ENCODE results near the gene GNB3.
A peak's percentile ranks its signal among the peaks of the same experiment; 100 is the strongest.
"Not testable (repeated sequence)": the region's sequence is repeated elsewhere in the genome, so short reads cannot be mapped to it uniquely, and the experiment has no call there.

GNB3 gene

GRCh38 chr12:6866920-6867412, 26.2 kb downstream of the GNB3 start:
- peak overlapping the region; percentile 74 for H3K4me2 ChIP-seq (ENCODE audit: low read length)
- peaks cover 10% of the 10 kb centered on the region for H3K36me3 ChIP-seq (ENCODE audit: control insufficient read depth, insufficient read depth, low read length)
- no peak overlapping the region for H4K8ac ChIP-seq (ENCODE audit: low read depth, low read length)
- H2BK5ac ChIP-seq (ENCODE audit: low read length) = no peak overlapping the region
- peak overlapping the region; percentile 90 for H3K56ac ChIP-seq (ENCODE audit: low read length)
- H3K4me1 ChIP-seq (ENCODE audit: control insufficient read depth, low read depth, low read length) = peaks cover 5% of the 10 kb centered on the region
- H2BK15ac ChIP-seq (replicated peaks; ENCODE audit: low read depth) = no peak overlapping the region
- H4K5ac ChIP-seq (ENCODE audit: low read length) = no peak overlapping the region
- H3K18ac ChIP-seq (ENCODE audit: low read length) = peak overlapping the region; percentile 41
- no peak overlapping the region for H3K27ac ChIP-seq (ENCODE audit: low read depth, low read length)
- no peak for DNase-seq
- peaks cover 17% of the 10 kb centered on the region for H3K79me2 ChIP-seq (ENCODE audit: control insufficient read depth, insufficient read depth, low read length)
- H3K4ac ChIP-seq (ENCODE audit: low read depth, low read length) = peak overlapping the region; percentile 39
- H3K79me1 ChIP-seq (ENCODE audit: low read length) = peaks cover 15% of the 10 kb centered on the region
- WGBS (ENCODE audit: extremely low coverage, insufficient coverage, low lambda C conversion rate) = no CpG with 5 or more reads among the region's 33 CpGs
- no peak overlapping the region for H2BK120ac ChIP-seq (ENCODE audit: low read depth, low read length)
- H3K9ac ChIP-seq (ENCODE audit: low read length) = peak overlapping the region; percentile 79
- H3K4me3 ChIP-seq (ENCODE audit: low read length) = peak overlapping the region; percentile 46
- no peaks in the 10 kb centered on the region for H3K27me3 ChIP-seq (ENCODE audit: insufficient read depth, low read length, poor library complexity)
- H3K23ac ChIP-seq (ENCODE audit: low read length) = peak overlapping the region; percentile 48
- no peak overlapping the region for H2AK5ac ChIP-seq (ENCODE audit: low read length)

- Histone ChIP-seq H3K23ac (ENCODE audit: low read length) (peak within 1 kb of the TSS; percentile 91), H3K4me2 (ENCODE audit: low read length) (peak within 1 kb of the TSS; percentile 99), H3K4me1 (ENCODE audit: control insufficient read depth, low read depth, low read length) (peaks cover 5% of the 10 kb centered on the region), H4K5ac (ENCODE audit: low read length) (no peak within 1 kb of the TSS), H3K9ac (ENCODE audit: low read length) (peak within 1 kb of the TSS; percentile 100), H2AK5ac (ENCODE audit: low read length) (peak within 1 kb of the TSS; percentile 55), H3K27ac (ENCODE audit: low read depth, low read length) (peak within 1 kb of the TSS; percentile 82), H3K79me2 (ENCODE audit: control insufficient read depth, insufficient read depth, low read length) (peaks cover 17% of the 10 kb centered on the region), H4K8ac (ENCODE audit: low read depth, low read length) (peak within 1 kb of the TSS; percentile 7), H3K36me3 (ENCODE audit: control insufficient read depth, insufficient read depth, low read length) (peaks cover 10% of the 10 kb centered on the region), H2BK120ac (ENCODE audit: low read depth, low read length) (no peak within 1 kb of the TSS), H3K27me3 (ENCODE audit: insufficient read depth, low read length, poor library complexity) (no peaks in the 10 kb centered on the region), H3K18ac (ENCODE audit: low read length) (peak within 1 kb of the TSS; percentile 91), H3K56ac (ENCODE audit: low read length) (peak within 1 kb of the TSS; percentile 97), H3K4ac (ENCODE audit: low read depth, low read length) (peak within 1 kb of the TSS; percentile 83), H3K4me3 (ENCODE audit: low read length) (peak within 1 kb of the TSS; percentile 93), H2BK5ac (ENCODE audit: low read length) (peak within 1 kb of the TSS; percentile 81), H3K79me1 (ENCODE audit: low read length) (peaks cover 15% of the 10 kb centered on the region), H2BK15ac (replicated peaks; ENCODE audit: low read depth) (no peak within 1 kb of the TSS)
- no CpG with 5 or more reads among the region's 86 CpGs for WGBS (ENCODE audit: extremely low coverage, insufficient coverage, low lambda C conversion rate)
- DNase-seq = peak; percentile 80
These were observed 26.9 kb downstream of the GNB3 start, which contains the start of gene TPI1 for GRCh38 chr12:6867413-6868210. TSS of gene TPI1 (plus strand) at chr12:6867531. CDS start at chr12:6867567, 36 bp downstream.

- H2BK15ac ChIP-seq (replicated peaks; ENCODE audit: low read depth) = no peak overlapping the region
- H3K4me2 ChIP-seq (ENCODE audit: low read length) = peak overlapping the region; percentile 99
- peak overlapping the region; percentile 97 for H3K56ac ChIP-seq (ENCODE audit: low read length)
- H3K23ac ChIP-seq (ENCODE audit: low read length) = peak overlapping the region; percentile 91
- H3K79me1 ChIP-seq (ENCODE audit: low read length) = peaks cover 15% of the 10 kb centered on the region
- peaks cover 7% of the 10 kb centered on the region for H3K36me3 ChIP-seq (ENCODE audit: control insufficient read depth, insufficient read depth, low read length)
- H3K4me3 ChIP-seq (ENCODE audit: low read length) = peak overlapping the region; percentile 93
- no peak overlapping the region for H4K5ac ChIP-seq (ENCODE audit: low read length)
- peaks cover 5% of the 10 kb centered on the region for H3K4me1 ChIP-seq (ENCODE audit: control insufficient read depth, low read depth, low read length)
- H3K9ac ChIP-seq (ENCODE audit: low read length) = peak overlapping the region; percentile 100
- H2AK5ac ChIP-seq (ENCODE audit: low read length) = no peak overlapping the region
- H3K4ac ChIP-seq (ENCODE audit: low read depth, low read length) = no peak overlapping the region
- peaks cover 19% of the 10 kb centered on the region for H3K79me2 ChIP-seq (ENCODE audit: control insufficient read depth, insufficient read depth, low read length)
- H2BK5ac ChIP-seq (ENCODE audit: low read length) = no peak overlapping the region
- peak; percentile 53 for DNase-seq
- peak overlapping the region; percentile 82 for H3K27ac ChIP-seq (ENCODE audit: low read depth, low read length)
- no peak overlapping the region for H4K8ac ChIP-seq (ENCODE audit: low read depth, low read length)
- H2BK120ac ChIP-seq (ENCODE audit: low read depth, low read length) = no peak overlapping the region
- H3K27me3 ChIP-seq (ENCODE audit: insufficient read depth, low read length, poor library complexity) = no peaks in the 10 kb centered on the region
- no CpG with 5 or more reads among the region's 22 CpGs for WGBS (ENCODE audit: extremely low coverage, insufficient coverage, low lambda C conversion rate)
- H3K18ac ChIP-seq (ENCODE audit: low read length) = no peak overlapping the region
These were observed 27.7 kb downstream of the GNB3 start for GRCh38 chr12:6868211-6869048.

- no peak overlapping the region for H3K23ac ChIP-seq (ENCODE audit: low read length)
- peaks cover 19% of the 10 kb centered on the region for H3K79me2 ChIP-seq (ENCODE audit: control insufficient read depth, insufficient read depth, low read length)
- H3K4me3 ChIP-seq (ENCODE audit: low read length) = peak overlapping the region; percentile 93
- no peak overlapping the region for H2BK120ac ChIP-seq (ENCODE audit: low read depth, low read length)
- no peaks in the 10 kb centered on the region for H3K27me3 ChIP-seq (ENCODE audit: insufficient read depth, low read length, poor library complexity)
- peak overlapping the region; percentile 100 for H3K9ac ChIP-seq (ENCODE audit: low read length)
- peaks cover 6% of the 10 kb centered on the region for H3K36me3 ChIP-seq (ENCODE audit: control insufficient read depth, insufficient read depth, low read length)
- H3K79me1 ChIP-seq (ENCODE audit: low read length) = peaks cover 15% of the 10 kb centered on the region
- H3K56ac ChIP-seq (ENCODE audit: low read length) = peak overlapping the region; percentile 97
- peak; percentile 97 for DNase-seq
- peak overlapping the region; percentile 99 for H3K4me2 ChIP-seq (ENCODE audit: low read length)
- peaks cover 5% of the 10 kb centered on the region for H3K4me1 ChIP-seq (ENCODE audit: control insufficient read depth, low read depth, low read length)
- H4K8ac ChIP-seq (ENCODE audit: low read depth, low read length) = no peak overlapping the region
- no peak overlapping the region for H2AK5ac ChIP-seq (ENCODE audit: low read length)
- no CpG with 5 or more reads among the region's 12 CpGs for WGBS (ENCODE audit: extremely low coverage, insufficient coverage, low lambda C conversion rate)
- H2BK15ac ChIP-seq (replicated peaks; ENCODE audit: low read depth) = no peak overlapping the region
- no peak overlapping the region for H3K4ac ChIP-seq (ENCODE audit: low read depth, low read length)
- no peak overlapping the region for H4K5ac ChIP-seq (ENCODE audit: low read length)
- H2BK5ac ChIP-seq (ENCODE audit: low read length) = no peak overlapping the region
- no peak overlapping the region for H3K27ac ChIP-seq (ENCODE audit: low read depth, low read length)
- H3K18ac ChIP-seq (ENCODE audit: low read length) = no peak overlapping the region
These were observed 28.6 kb downstream of the GNB3 start for GRCh38 chr12:6869049-6870021.

GRCh38 chr12:6870304-6870703, 29.6 kb downstream of the GNB3 start:
- not testable (repeated sequence) for H3K18ac ChIP-seq (ENCODE audit: low read length); H3K4ac ChIP-seq (ENCODE audit: low read depth, low read length); H3K4me1 ChIP-seq (ENCODE audit: control insufficient read depth, low read depth, low read length); H2BK120ac ChIP-seq (ENCODE audit: low read depth, low read length); H2AK5ac ChIP-seq (ENCODE audit: low read length); H3K36me3 ChIP-seq (ENCODE audit: control insufficient read depth, insufficient read depth, low read length); H4K5ac ChIP-seq (ENCODE audit: low read length); H3K4me3 ChIP-seq (ENCODE audit: low read length); H3K56ac ChIP-seq (ENCODE audit: low read length); H2BK15ac ChIP-seq (replicated peaks; ENCODE audit: low read depth); H2BK5ac ChIP-seq (ENCODE audit: low read length); H3K4me2 ChIP-seq (ENCODE audit: low read length); H3K9ac ChIP-seq (ENCODE audit: low read length); H4K8ac ChIP-seq (ENCODE audit: low read depth, low read length); DNase-seq; H3K27ac ChIP-seq (ENCODE audit: low read depth, low read length); H3K23ac ChIP-seq (ENCODE audit: low read length); H3K27me3 ChIP-seq (ENCODE audit: insufficient read depth, low read length, poor library complexity)
- H3K79me1 ChIP-seq (ENCODE audit: low read length) = peaks cover 16% of the 10 kb centered on the region
- no CpG with 5 or more reads among the region's 4 CpGs for WGBS (ENCODE audit: extremely low coverage, insufficient coverage, low lambda C conversion rate)
- peaks cover 19% of the 10 kb centered on the region for H3K79me2 ChIP-seq (ENCODE audit: control insufficient read depth, insufficient read depth, low read length)

All from mesendoderm (in vitro differentiated cells).